Measurements from ENCODE around the gene SP110. TPM values are rescaled to one million over a fixed set of nuclear protein-coding genes. Genes with fewer than 3 reads are reported as not detected.

SP110 gene
- total and polyA plus RNA-seq, 4 donors, result 16.2 to 31.4 (median 28.1) TPM

- no peak overlapping the region for H3K4me3 ChIP-seq
- H3K36me3 ChIP-seq (ENCODE audit: control insufficient read depth in 4 of 4, insufficient read depth in 4 of 4, low read length in 4 of 4), result no peaks in the 10 kb centered on the region
- no peaks in the 10 kb centered on the region for H3K27me3 ChIP-seq (ENCODE audit: control insufficient read depth in 3 of 3, insufficient read depth in 3 of 3, low read length in 2 of 3)
- DNase-seq, result peak in 2 of 3 donors; percentile 23 to 59
- TF ChIP-seq CTCF (IDR thresholded peaks at IDR 0.05; ENCODE audit: control extremely low read depth, extremely low read depth), result no peak
- H3K27ac ChIP-seq (ENCODE audit: low read depth in 1 of 2, low read length in 1 of 2), result peak overlapping the region; percentile 58 to 87
- peak; percentile 76 for ATAC-seq (ENCODE audit: insufficient read depth, low FRiP score)
- peaks cover 0 to 6% (median 0%) of the 10 kb centered on the region in 4 donors for H3K9me3 ChIP-seq (ENCODE audit: control insufficient read depth in 4 of 4, insufficient read depth in 3 of 4, low read length in 3 of 4)
- peaks cover 0 to 11% (median 4%) of the 10 kb centered on the region in 5 donors for H3K4me1 ChIP-seq (ENCODE audit: control insufficient read depth in 5 of 5, insufficient read depth in 5 of 5, low read length in 5 of 5)
- no peak overlapping the region for H3K9ac ChIP-seq (ENCODE audit: insufficient read depth in 1 of 2, low read length in 2 of 2)
- 44 to 72% methylated on average over 11 of the region's 11 CpGs for WGBS, 2 donors
Measured at GRCh38 chr2:230130668-230131364, 89.0 kb downstream of the SP110 start.

GRCh38 chr2:230129343-230129742 lies 90.4 kb downstream of the SP110 start:
- Histone ChIP-seq H3K4me1 (ENCODE audit: control insufficient read depth in 5 of 5, insufficient read depth in 5 of 5, low read length in 5 of 5) (peaks cover 0 to 11% (median 7%) of the 10 kb centered on the region in 5 donors), H3K27ac (ENCODE audit: low read depth in 1 of 2, low read length in 1 of 2) (peak overlapping the region; percentile 52 to 84), H3K36me3 (ENCODE audit: control insufficient read depth in 4 of 4, insufficient read depth in 4 of 4, low read length in 4 of 4) (no peaks in the 10 kb centered on the region), H3K9me3 (ENCODE audit: control insufficient read depth in 4 of 4, insufficient read depth in 3 of 4, low read length in 3 of 4) (peaks cover 0 to 6% (median 0%) of the 10 kb centered on the region in 4 donors), H3K27me3 (ENCODE audit: control insufficient read depth in 3 of 3, insufficient read depth in 3 of 3, low read length in 2 of 3) (no peaks in the 10 kb centered on the region), H3K9ac (ENCODE audit: insufficient read depth in 1 of 2, low read length in 2 of 2) (no peak overlapping the region), H3K4me3 (no peak overlapping the region)
- peak in 2 of 3 donors; percentile 71 to 75 for DNase-seq
- TF ChIP-seq CTCF (IDR thresholded peaks at IDR 0.05; ENCODE audit: control extremely low read depth, extremely low read depth), result no peak
- WGBS, 2 donors, result 56 to 67% methylated on average over 1 of the region's 1 CpG
- no peak for ATAC-seq (ENCODE audit: insufficient read depth, low FRiP score)

GRCh38 chr2:230128623-230129342 lies 91.0 kb downstream of the SP110 start:
- 64 to 70% methylated on average over 7 of the region's 7 CpGs for WGBS, 2 donors
- peaks cover 0 to 11% (median 7%) of the 10 kb centered on the region in 5 donors for H3K4me1 ChIP-seq (ENCODE audit: control insufficient read depth in 5 of 5, insufficient read depth in 5 of 5, low read length in 5 of 5)
- H3K27ac ChIP-seq (ENCODE audit: low read depth in 1 of 2, low read length in 1 of 2), result peak overlapping the region; percentile 52 to 84
- ATAC-seq (ENCODE audit: insufficient read depth, low FRiP score) (no peak), DNase-seq (peak; percentile 23 to 81 (median 77))
- no peaks in the 10 kb centered on the region for H3K36me3 ChIP-seq (ENCODE audit: control insufficient read depth in 4 of 4, insufficient read depth in 4 of 4, low read length in 4 of 4)
- H3K4me3 ChIP-seq, result no peak overlapping the region
- H3K9me3 ChIP-seq (ENCODE audit: control insufficient read depth in 4 of 4, insufficient read depth in 3 of 4, low read length in 3 of 4), result peaks cover 0 to 4% (median 0%) of the 10 kb centered on the region in 4 donors
- H3K27me3 ChIP-seq (ENCODE audit: control insufficient read depth in 3 of 3, insufficient read depth in 3 of 3, low read length in 2 of 3), result no peaks in the 10 kb centered on the region
- no peak overlapping the region for H3K9ac ChIP-seq (ENCODE audit: insufficient read depth in 1 of 2, low read length in 2 of 2)
- TF ChIP-seq CTCF (IDR thresholded peaks at IDR 0.05; ENCODE audit: control extremely low read depth, extremely low read depth), result no peak
